Measurements from ENCODE around the gene TRIM66.

- TF ChIP-seq POLR2AphosphoS5 (IDR thresholded peaks at IDR 0.05; ENCODE audit: insufficient read depth, low read depth, low read length) (no peak), CTCF (IDR thresholded peaks at IDR 0.05; ENCODE audit: extremely low read depth in 1 of 2, insufficient read depth in 1 of 2, low read depth in 1 of 2, low read length in 2 of 2) (no peak), EZH2 (IDR thresholded peaks at IDR 0.05; ENCODE audit: borderline replicate concordance, low read depth, low read length, severe bottlenecking) (no peak)
- TF ChIP-seq, protein P1, sequence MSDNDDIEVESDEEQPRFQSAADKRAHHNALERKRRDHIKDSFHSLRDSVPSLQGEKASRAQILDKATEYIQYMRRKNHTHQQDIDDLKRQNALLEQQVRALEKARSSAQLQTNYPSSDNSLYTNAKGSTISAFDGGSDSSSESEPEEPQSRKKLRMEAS (IDR thresholded peaks at IDR 0.05; ENCODE audit: insufficient read depth, insufficient read length): no peak
Measured at GRCh38 chr11:8605971-8606563, 76.4 kb downstream of the TRIM66 start.

Measured in endothelial cell of umbilical vein (primary cell).